GM21786 (cell line): Measurements from ENCODE around the gene USP6NL.

Experiments used
- ATAC-seq: cut with Tn5 transposase; IDR thresholded peaks from one replicate; pipeline ENCODE4 v1.9.1; 2021; ENCODE audit not compliant: unreplicated experiment

Gene USP6NL

GRCh38 chr10:11483201-11484148 is 128.0 kb downstream of the USP6NL start:
- no peak for ATAC-seq

GRCh38 chr10:11482306-11482705 is 129.1 kb downstream of the USP6NL start:
- ATAC-seq = no peak

GRCh38 chr10:11480687-11481086 is 130.8 kb downstream of the USP6NL start:
- no peak for ATAC-seq

GRCh38 chr10:11479300-11479699 is 132.2 kb downstream of the USP6NL start:
- ATAC-seq = no peak

GRCh38 chr10:11478807-11479206 is 132.6 kb downstream of the USP6NL start:
- ATAC-seq = no peak

GRCh38 chr10:11475831-11476434 is 135.5 kb downstream of the USP6NL start:
- ATAC-seq = no peak

GRCh38 chr10:11473128-11473760 is 138.2 kb downstream of the USP6NL start:
- ATAC-seq = no peak

- ATAC-seq = peak; percentile 66
Measured at GRCh38 chr10:11472158-11472753, 139.2 kb downstream of the USP6NL start.

- no peak for ATAC-seq
Measured at GRCh38 chr10:11469575-11470391, 141.7 kb downstream of the USP6NL start.

- no peak for ATAC-seq
Measured at GRCh38 chr10:11468126-11468742, 143.2 kb downstream of the USP6NL start.

GRCh38 chr10:11465406-11465805 is 146.0 kb downstream of the USP6NL start:
- ATAC-seq = no peak

- ATAC-seq = no peak
Measured at GRCh38 chr10:11463111-11463510, 148.3 kb downstream of the USP6NL start.

- ATAC-seq = no peak
Measured at GRCh38 chr10:11462071-11462470, 149.4 kb downstream of the USP6NL start.

- no peak for ATAC-seq
Measured at GRCh38 chr10:11457336-11457735, 154.1 kb downstream of the USP6NL start.

- no peak for ATAC-seq
Measured at GRCh38 chr10:11454958-11455566, 156.4 kb downstream of the USP6NL start.

- no peak for ATAC-seq
Measured at GRCh38 chr10:11454160-11454559, 157.3 kb downstream of the USP6NL start.

- ATAC-seq = no peak
Measured at GRCh38 chr10:11451640-11452260, 159.7 kb downstream of the USP6NL start.

- ATAC-seq = no peak
Measured at GRCh38 chr10:11450427-11450826, 161.0 kb downstream of the USP6NL start.

GRCh38 chr10:11449761-11450160 is 161.7 kb downstream of the USP6NL start:
- no peak for ATAC-seq
